ENCODE data around the gene WARS2.

DNA sequence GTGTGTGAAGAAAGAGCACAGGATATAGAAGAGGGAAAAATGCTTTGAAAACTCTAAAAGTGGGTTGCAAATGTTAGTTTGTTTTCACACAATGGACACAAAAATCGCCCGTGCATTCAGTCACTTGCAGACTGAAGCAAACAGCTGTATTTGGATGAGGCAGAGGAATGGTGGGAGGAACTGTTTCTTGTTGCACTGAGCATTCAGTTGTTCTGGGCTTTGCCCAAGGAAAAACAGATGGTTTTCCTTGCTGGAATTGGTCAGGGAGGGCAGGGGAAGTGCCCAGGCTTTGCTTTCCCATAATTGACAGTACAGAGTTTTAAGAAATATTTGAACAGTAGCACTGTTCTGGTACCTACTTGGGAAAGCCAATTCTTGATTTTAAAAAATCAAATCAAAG is 19.5 kb upstream of the WARS2 start:
- TF ChIP-seq, protein P1, sequence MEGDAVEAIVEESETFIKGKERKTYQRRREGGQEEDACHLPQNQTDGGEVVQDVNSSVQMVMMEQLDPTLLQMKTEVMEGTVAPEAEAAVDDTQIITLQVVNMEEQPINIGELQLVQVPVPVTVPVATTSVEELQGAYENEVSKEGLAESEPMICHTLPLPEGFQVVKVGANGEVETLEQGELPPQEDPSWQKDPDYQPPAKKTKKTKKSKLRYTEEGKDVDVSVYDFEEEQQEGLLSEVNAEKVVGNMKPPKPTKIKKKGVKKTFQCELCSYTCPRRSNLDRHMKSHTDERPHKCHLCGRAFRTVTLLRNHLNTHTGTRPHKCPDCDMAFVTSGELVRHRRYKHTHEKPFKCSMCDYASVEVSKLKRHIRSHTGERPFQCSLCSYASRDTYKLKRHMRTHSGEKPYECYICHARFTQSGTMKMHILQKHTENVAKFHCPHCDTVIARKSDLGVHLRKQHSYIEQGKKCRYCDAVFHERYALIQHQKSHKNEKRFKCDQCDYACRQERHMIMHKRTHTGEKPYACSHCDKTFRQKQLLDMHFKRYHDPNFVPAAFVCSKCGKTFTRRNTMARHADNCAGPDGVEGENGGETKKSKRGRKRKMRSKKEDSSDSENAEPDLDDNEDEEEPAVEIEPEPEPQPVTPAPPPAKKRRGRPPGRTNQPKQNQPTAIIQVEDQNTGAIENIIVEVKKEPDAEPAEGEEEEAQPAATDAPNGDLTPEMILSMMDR (IDR thresholded peaks at IDR 0.05), result no peak
- TF ChIP-seq POLR2AphosphoS5 (IDR thresholded peaks at IDR 0.05) (no peak), POLR2A (IDR thresholded peaks at IDR 0.05) (no peak)

All from sigmoid colon (tissue), 4 donors.